MCF 10A (cell line): ENCODE results near the gene GRID1. TPM values are rescaled to one million over a fixed set of nuclear protein-coding genes. Genes with fewer than 3 reads are reported as not detected.

ENCODE experiments used
- BruUV-seq: library from RNA; stranded (reverse); fragments of 400-500 nt; replicated peaks from 2 replicates; lab custom pipeline; 2021; lab: Mats Ljungman, UMichigan
- CTCF ChIA-PET: fragments of 300-600 bp; sonication (Branson Sonifier 250); formaldehyde crosslinking; extraction: SDS; loops from one replicate; lab custom pipeline; 2021; ENCODE audit warnings: antibody characterized with exemption, inconsistent platforms; lab: Yijun Ruan, JAX
- POLR2A ChIA-PET: fragments of 300-600, 350-650 bp; sonication (Branson Sonifier 250); formaldehyde crosslinking; extraction: SDS; loops from one replicate; lab custom pipeline; 2020; ENCODE audit warnings: antibody characterized with exemption, inconsistent platforms; lab: Yijun Ruan, JAX
- DNase-seq: peaks from one replicate; pipeline ENCODE4 v3.0.0-alpha.2; 2018; ENCODE audit not compliant: unreplicated experiment
- H3K27ac Mint-ChIP-seq: one replicate; pipeline ENCODE4 v1.8.0; 2022; ENCODE audit warnings: mild to moderate bottlenecking, low read depth, mixed read lengths; ENCODE audit not compliant: unreplicated experiment
- H3K27me3 Mint-ChIP-seq: one replicate; pipeline ENCODE4 v1.8.0; 2022; ENCODE audit warnings: mixed read lengths; ENCODE audit not compliant: insufficient read depth, unreplicated experiment
- H3K36me3 Mint-ChIP-seq: one replicate; pipeline ENCODE4 v1.8.0; 2022; ENCODE audit warnings: mild to moderate bottlenecking, moderate library complexity, mixed read lengths; ENCODE audit not compliant: insufficient read depth, unreplicated experiment
- H3K4me1 Mint-ChIP-seq: one replicate; pipeline ENCODE4 v1.8.0; 2022; ENCODE audit warnings: mixed read lengths; ENCODE audit not compliant: insufficient read depth, unreplicated experiment
- H3K4me3 Mint-ChIP-seq: one replicate; pipeline ENCODE4 v1.8.0; 2022; ENCODE audit warnings: mild to moderate bottlenecking, moderate library complexity, mixed read lengths; ENCODE audit not compliant: unreplicated experiment
- H3K9me3 Mint-ChIP-seq: one replicate; pipeline ENCODE4 v1.8.0; 2022; ENCODE audit warnings: mixed read lengths; ENCODE audit not compliant: unreplicated experiment
- CTCF ChIP-seq: fragments of 200-600 bp; IDR thresholded peaks from one replicate; pipeline ENCODE4 v1.8.0; 2022; ENCODE audit warnings: antibody characterized with exemption, mild to moderate bottlenecking; ENCODE audit not compliant: unreplicated experiment
- intact Hi-C: fragments of 100-400 bp; cut with micrococcal nuclease; formaldehyde crosslinking; loops from 2 replicates; pipeline ENCODE4 v1.14.1; 2022
- total RNA-seq: library from RNA; stranded (reverse); gene quantifications from 2 replicates; pipeline ENCODE4 v1.2.3, GENCODE V29; 2022

Gene GRID1
- total RNA-seq, 1 experiment from 2014 or later = not detected

- CTCF ChIA-PET = interaction anchor here (0.7 to 1.1 kb wide), 2 partner anchors 8 kb away, joined by 3 to 7 read pairs; no protein-coding TSS in a partner anchor
- intact Hi-C loops = no loop called here
- POLR2A ChIA-PET = no interaction called here
- Mint-ChIP-seq H3K36me3 (peaks cover 6% of the 10 kb centered on the region), H3K4me1 (no peaks in the 10 kb centered on the region), H3K9me3 (no peaks in the 10 kb centered on the region), H3K27ac (no peak overlapping the region), H3K27me3 (peaks cover 42% of the 10 kb centered on the region), H3K4me3 (no peak overlapping the region)
- TF ChIP-seq CTCF = no peak
- no TSS peak for BruUV-seq
- peak; percentile 27 for DNase-seq
Observed at GRCh38 chr10:86385806-86386205, 19.2 kb upstream of the GRID1 start.

GRCh38 chr10:86377797-86378146, 11.2 kb upstream of the GRID1 start:
- Mint-ChIP-seq H3K4me1 (no peaks in the 10 kb centered on the region), H3K4me3 (no peak overlapping the region), H3K9me3 (no peaks in the 10 kb centered on the region), H3K27ac (no peak overlapping the region), H3K36me3 (peaks cover 6% of the 10 kb centered on the region), H3K27me3 (peaks cover 17% of the 10 kb centered on the region)
- POLR2A ChIA-PET = no interaction called here
- no peak for DNase-seq
- no peak for TF ChIP-seq CTCF
- CTCF ChIA-PET = interaction anchor here (0.5 to 2.4 kb wide), 22 partner anchors 8 to 1840 kb away, joined by 3 to 9 read pairs (median 3); no protein-coding TSS in a partner anchor
- no TSS peak for BruUV-seq
- intact Hi-C loops = loop anchor here (1.0 to 10.0 kb wide), 6 partner anchors 279 to 2003 kb away; no protein-coding TSS in a partner anchor

GRCh38 chr10:86376852-86377796, 10.5 kb upstream of the GRID1 start:
- intact Hi-C loops = loop anchor here (1.0 to 10.0 kb wide), 6 partner anchors 279 to 2002 kb away; no protein-coding TSS in a partner anchor
- H3K4me3 Mint-ChIP-seq = no peak overlapping the region
- BruUV-seq = no TSS peak
- H3K27me3 Mint-ChIP-seq = peaks cover 15% of the 10 kb centered on the region
- TF ChIP-seq CTCF = peak; percentile 98
- DNase-seq = peak; percentile 58
- H3K36me3 Mint-ChIP-seq = peaks cover 2% of the 10 kb centered on the region
- no peaks in the 10 kb centered on the region for H3K4me1 Mint-ChIP-seq
- no peak overlapping the region for H3K27ac Mint-ChIP-seq
- H3K9me3 Mint-ChIP-seq = no peaks in the 10 kb centered on the region
- CTCF ChIA-PET = interaction anchor here (0.5 to 2.4 kb wide), 31 partner anchors 8 to 1840 kb away, joined by 3 to 10 read pairs (median 3); no protein-coding TSS in a partner anchor
- POLR2A ChIA-PET = no interaction called here

- ChIA-PET CTCF (interaction anchor here (0.6 to 1.8 kb wide), 12 partner anchors 15 to 1837 kb away, joined by 3 to 10 read pairs (median 3); no protein-coding TSS in a partner anchor), POLR2A (no interaction called here)
- no TSS peak for BruUV-seq
- Mint-ChIP-seq H3K36me3 (no peaks in the 10 kb centered on the region), H3K4me3 (no peak overlapping the region), H3K27ac (no peak overlapping the region), H3K9me3 (no peaks in the 10 kb centered on the region), H3K27me3 (peaks cover 7% of the 10 kb centered on the region), H3K4me1 (no peaks in the 10 kb centered on the region)
- no peak for TF ChIP-seq CTCF
- no peak for DNase-seq
- intact Hi-C loops = loop anchor here (2.0 to 10.0 kb wide), 3 partner anchors 1762 to 2002 kb away; no protein-coding TSS in a partner anchor
Observed at GRCh38 chr10:86376403-86376802, 9.8 kb upstream of the GRID1 start.
